K562 treated with DMSO at 1 percent for 48 hours (cell line): ENCODE measurements around the gene CLEC6A. TPM values are rescaled to one million over a fixed set of nuclear protein-coding genes. Genes with fewer than 3 reads are reported as not detected.

Experiments
- total RNA-seq: library from RNA; unstranded; fragments of 300-600 nt; gene quantifications from 2 replicates; pipeline ENCODE4 v1.2.3, GENCODE V29; 2022; ENCODE audit warnings: low replicate concordance; ENCODE audit errors: extremely low read depth

Gene CLEC6A
- total RNA-seq: not detected in 2 replicates

DNA sequence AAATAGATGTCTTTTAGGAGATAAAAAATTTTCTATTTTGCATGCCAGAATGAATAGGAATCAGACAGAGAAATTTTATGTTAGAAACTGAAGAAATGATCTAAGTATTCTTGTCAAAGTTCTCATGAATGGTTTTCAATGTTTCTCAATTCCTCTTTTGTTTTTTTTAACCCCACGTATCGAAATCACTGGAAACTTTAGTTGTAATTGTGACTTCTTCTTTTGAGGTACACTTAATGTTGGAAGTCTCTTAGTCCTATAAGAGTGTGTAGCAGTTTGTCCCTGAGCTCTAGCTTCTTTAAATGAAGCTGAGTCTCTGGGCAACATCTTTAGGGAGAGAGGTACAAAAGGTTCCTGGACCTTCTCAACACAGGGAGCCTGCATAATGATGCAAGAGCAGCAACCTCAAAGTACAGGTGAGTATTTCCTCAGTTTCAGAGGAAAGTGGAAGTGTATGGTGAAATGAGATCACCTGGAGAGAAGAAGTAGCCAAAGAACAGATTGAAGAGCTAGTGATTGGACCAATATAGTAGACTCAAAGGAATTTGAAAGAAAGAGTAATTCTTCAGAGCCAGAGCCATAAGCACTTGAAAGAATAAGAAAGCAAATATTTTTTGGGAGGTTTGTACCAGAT, at the start of gene CLEC6A:
TSS of gene CLEC6A (plus strand) at position 236 of the 634 bp plus-strand sequence. CDS start at position 386, 150 bp downstream.

GRCh38 chr12:8513256-8513655, 57.5 kb downstream of the CLEC6A start, which contains the start of gene CLEC4D:
Gene CLEC4D, plus strand, starts transcription at chr12:8513503. Its CDS starts 230 bp downstream, at chr12:8513733.

Other genes starting within 250 kb of the CLEC6A start
- not detected in 2 replicates for gene FAM90A1, start 228.3 kb upstream of the CLEC6A start, total RNA-seq
- gene CLEC4D, start 57.5 kb downstream of the CLEC6A start, total RNA-seq: not detected in 2 replicates
- not detected in 2 replicates for gene CLEC4E, start 84.9 kb downstream of the CLEC6A start, total RNA-seq
- not detected in 2 replicates for gene AICDA, start 156.9 kb downstream of the CLEC6A start, total RNA-seq
- gene MFAP5, start 206.9 kb downstream of the CLEC6A start, total RNA-seq: not detected in 2 replicates
- not detected in 2 replicates for gene RIMKLB, start 242.0 kb downstream of the CLEC6A start, total RNA-seq